NCI-H526 treated with DMSO at 0.1 percent for 48 hours (cell line): ENCODE results near the gene NDUFA11.
"Not testable (repeated sequence)": the region's sequence is repeated elsewhere in the genome, so short reads cannot be mapped to it uniquely, and the experiment has no call there.

ENCODE experiments used
- DNase-seq: peaks from one replicate; lab custom pipeline; 2025; lab: John Stamatoyannopoulos, UW

Gene NDUFA11

GRCh38 chr19:5890099-5890498, 13.5 kb downstream of the NDUFA11 start:
- no peak for DNase-seq

- DNase-seq, result no peak
Measured at GRCh38 chr19:5889288-5889971, 14.2 kb downstream of the NDUFA11 start.

- DNase-seq, result not testable (repeated sequence)
Measured at GRCh38 chr19:5884065-5884811, 19.4 kb downstream of the NDUFA11 start.

- DNase-seq, result not testable (repeated sequence)
Measured at GRCh38 chr19:5883157-5883873, 20.3 kb downstream of the NDUFA11 start.

- no peak for DNase-seq
Measured at GRCh38 chr19:5882421-5882968, 21.1 kb downstream of the NDUFA11 start.

- no peak for DNase-seq
Measured at GRCh38 chr19:5881543-5882299, 21.9 kb downstream of the NDUFA11 start.

- DNase-seq, result no peak
Measured at GRCh38 chr19:5880604-5881078, 22.9 kb downstream of the NDUFA11 start.

GRCh38 chr19:5880196-5880595, 23.4 kb downstream of the NDUFA11 start:
- no peak for DNase-seq

GRCh38 chr19:5877882-5878281, 25.7 kb downstream of the NDUFA11 start:
- DNase-seq, result no peak

GRCh38 chr19:5877427-5877826, 26.2 kb downstream of the NDUFA11 start:
- no peak for DNase-seq

- DNase-seq, result not testable (repeated sequence)
Measured at GRCh38 chr19:5874496-5874895, 29.1 kb downstream of the NDUFA11 start.

GRCh38 chr19:5873617-5874199, 29.9 kb downstream of the NDUFA11 start:
- no peak for DNase-seq

GRCh38 chr19:5870986-5871394, 32.6 kb downstream of the NDUFA11 start:
- DNase-seq, result no peak

- DNase-seq, result no peak
Measured at GRCh38 chr19:5867201-5868136, 36.1 kb downstream of the NDUFA11 start.

- DNase-seq, result no peak
Measured at GRCh38 chr19:5865772-5866171, 37.8 kb downstream of the NDUFA11 start.

GRCh38 chr19:5864725-5865486, 38.7 kb downstream of the NDUFA11 start:
- DNase-seq, result no peak

- DNase-seq, result no peak
Measured at GRCh38 chr19:5864013-5864720, 39.4 kb downstream of the NDUFA11 start.

GRCh38 chr19:5863030-5863665, 40.4 kb downstream of the NDUFA11 start:
- DNase-seq, result no peak
